ENCODE results near the gene RPS23. TPM values are rescaled to one million over a fixed set of nuclear protein-coding genes. Genes with fewer than 3 reads are reported as not detected.

Gene RPS23
- total RNA-seq, 4 donors from 2014 or later: 1,823 to 4,287 (median 2,697) TPM

- no peak for TF ChIP-seq CTCF (IDR thresholded peaks at IDR 0.05; ENCODE audit: low read depth)
Measured at GRCh38 chr5:82276800-82277612, 1.1 kb downstream of the RPS23 start.

- TF ChIP-seq CTCF (IDR thresholded peaks at IDR 0.05; ENCODE audit: low read depth): no peak
Measured at GRCh38 chr5:82275216-82275664, 2.9 kb downstream of the RPS23 start.

GRCh38 chr5:82274343-82275211, 3.6 kb downstream of the RPS23 start:
- TF ChIP-seq CTCF (IDR thresholded peaks at IDR 0.05; ENCODE audit: low read depth): no peak

- no peak for TF ChIP-seq CTCF (IDR thresholded peaks at IDR 0.05; ENCODE audit: low read depth)
Measured at GRCh38 chr5:82265047-82265446, 13.1 kb downstream of the RPS23 start.

GRCh38 chr5:82259172-82259800, 18.9 kb downstream of the RPS23 start:
- no peak for TF ChIP-seq CTCF (IDR thresholded peaks at IDR 0.05; ENCODE audit: low read depth)

GRCh38 chr5:82257729-82258128, 20.4 kb downstream of the RPS23 start:
- no peak for TF ChIP-seq CTCF (IDR thresholded peaks at IDR 0.05; ENCODE audit: low read depth)

- no peak for TF ChIP-seq CTCF (IDR thresholded peaks at IDR 0.05; ENCODE audit: low read depth)
Measured at GRCh38 chr5:82257247-82257646, 20.9 kb downstream of the RPS23 start.
